HFFc6 (cell line): ENCODE data around the gene EXOSC1. TPM values are rescaled to one million over a fixed set of nuclear protein-coding genes. Genes with fewer than 3 reads are reported as not detected.

Experiments
- DNase-seq: peaks from one replicate; pipeline ENCODE4 v3.0.0-alpha.2; 2018
- H3K27ac Mint-ChIP-seq: 2 replicates; pipeline ENCODE4 v1.8.0; 2020; ENCODE audit warnings: mild to moderate bottlenecking, mixed read lengths
- H3K27me3 Mint-ChIP-seq: 2 replicates; pipeline ENCODE4 v1.8.0; 2021; ENCODE audit warnings: mild to moderate bottlenecking, moderate library complexity, mixed read lengths; ENCODE audit not compliant: insufficient read depth
- H3K36me3 Mint-ChIP-seq: 2 replicates; pipeline ENCODE4 v1.8.0; 2021; ENCODE audit warnings: low read depth, mixed read lengths
- H3K4me1 Mint-ChIP-seq: 2 replicates; pipeline ENCODE4 v1.8.0; 2020; ENCODE audit warnings: low read depth, mixed read lengths
- H3K4me3 Mint-ChIP-seq: 2 replicates; pipeline ENCODE4 v1.8.0; 2020; ENCODE audit warnings: mild to moderate bottlenecking, moderate library complexity, mixed read lengths
- H3K9me3 Mint-ChIP-seq: 2 replicates; pipeline ENCODE4 v1.8.0; 2020; ENCODE audit warnings: mild to moderate bottlenecking, mixed read lengths
- CTCF ChIP-seq: fragments of 200-600 bp; sonication (generic); IDR thresholded peaks from 2 replicates; pipeline ENCODE4 v1.5.0; 2021; ENCODE audit warnings: antibody characterized with exemption, mild to moderate bottlenecking
- total RNA-seq, 6 experiments: library from RNA; stranded (reverse); fragmentation: NEBNext Ultra II Directional; extraction: Animal tissue kit (Norgen Biotek cat#: 25700); gene quantifications; 2 replicates in 1 of 6; 3 replicates in 5 of 6; pipeline ENCODE4 v1.2.3, GENCODE V29; 2021

EXOSC1 gene
- total RNA-seq, 6 experiments from 2014 or later = 36.2 to 42.8 (median 39.9) TPM

- peaks cover 24% of the 10 kb centered on the region for H3K36me3 Mint-ChIP-seq
- H3K4me1 Mint-ChIP-seq = peaks cover 24% of the 10 kb centered on the region
- peak; percentile 6 for DNase-seq
- no peak overlapping the region for H3K4me3 Mint-ChIP-seq
- H3K27me3 Mint-ChIP-seq = no peaks in the 10 kb centered on the region
- no peaks in the 10 kb centered on the region for H3K9me3 Mint-ChIP-seq
- H3K27ac Mint-ChIP-seq = peak overlapping the region; percentile 22
- TF ChIP-seq CTCF = no peak
Observed at GRCh38 chr10:97466755-97467154, 20.9 kb upstream of the EXOSC1 start.

GRCh38 chr10:97465982-97466381 is 20.2 kb upstream of the EXOSC1 start:
- H3K27me3 Mint-ChIP-seq = no peaks in the 10 kb centered on the region
- no peak for DNase-seq
- TF ChIP-seq CTCF = no peak
- H3K4me1 Mint-ChIP-seq = peaks cover 24% of the 10 kb centered on the region
- peak overlapping the region; percentile 22; the same call in 1 of the 2 replicates for H3K27ac Mint-ChIP-seq
- H3K36me3 Mint-ChIP-seq = peaks cover 26% of the 10 kb centered on the region
- H3K4me3 Mint-ChIP-seq = no peak overlapping the region
- no peaks in the 10 kb centered on the region for H3K9me3 Mint-ChIP-seq

GRCh38 chr10:97464226-97464625 is 18.4 kb upstream of the EXOSC1 start:
- Mint-ChIP-seq H3K4me3 (no peak overlapping the region), H3K27ac (peak overlapping the region; percentile 75), H3K4me1 (peaks cover 24% of the 10 kb centered on the region), H3K9me3 (no peaks in the 10 kb centered on the region), H3K36me3 (peaks cover 41% of the 10 kb centered on the region), H3K27me3 (no peaks in the 10 kb centered on the region; the same call in 1 of the 2 replicates)
- DNase-seq = no peak
- no peak for TF ChIP-seq CTCF

GRCh38 chr10:97463363-97464132 is 17.7 kb upstream of the EXOSC1 start:
- Mint-ChIP-seq H3K36me3 (peaks cover 47% of the 10 kb centered on the region), H3K27ac (peak overlapping the region; percentile 75), H3K27me3 (no peaks in the 10 kb centered on the region; the same call in 1 of the 2 replicates), H3K4me1 (peaks cover 24% of the 10 kb centered on the region), H3K4me3 (no peak overlapping the region), H3K9me3 (no peaks in the 10 kb centered on the region)
- peak; percentile 95 for TF ChIP-seq CTCF
- peak; percentile 50 for DNase-seq

- Mint-ChIP-seq H3K4me3 (no peak overlapping the region), H3K27me3 (no peaks in the 10 kb centered on the region; the same call in 1 of the 2 replicates), H3K36me3 (peaks cover 54% of the 10 kb centered on the region), H3K9me3 (no peaks in the 10 kb centered on the region), H3K27ac (0 out of 2 replicates have a peak overlapping the region, but pooled peaks have one; percentile 23), H3K4me1 (peaks cover 21% of the 10 kb centered on the region)
- TF ChIP-seq CTCF = no peak
- DNase-seq = no peak
Observed at GRCh38 chr10:97462309-97462708, 16.5 kb upstream of the EXOSC1 start.
